ENCODE measurements around the gene ZNF276.

Gene ZNF276

DNA sequence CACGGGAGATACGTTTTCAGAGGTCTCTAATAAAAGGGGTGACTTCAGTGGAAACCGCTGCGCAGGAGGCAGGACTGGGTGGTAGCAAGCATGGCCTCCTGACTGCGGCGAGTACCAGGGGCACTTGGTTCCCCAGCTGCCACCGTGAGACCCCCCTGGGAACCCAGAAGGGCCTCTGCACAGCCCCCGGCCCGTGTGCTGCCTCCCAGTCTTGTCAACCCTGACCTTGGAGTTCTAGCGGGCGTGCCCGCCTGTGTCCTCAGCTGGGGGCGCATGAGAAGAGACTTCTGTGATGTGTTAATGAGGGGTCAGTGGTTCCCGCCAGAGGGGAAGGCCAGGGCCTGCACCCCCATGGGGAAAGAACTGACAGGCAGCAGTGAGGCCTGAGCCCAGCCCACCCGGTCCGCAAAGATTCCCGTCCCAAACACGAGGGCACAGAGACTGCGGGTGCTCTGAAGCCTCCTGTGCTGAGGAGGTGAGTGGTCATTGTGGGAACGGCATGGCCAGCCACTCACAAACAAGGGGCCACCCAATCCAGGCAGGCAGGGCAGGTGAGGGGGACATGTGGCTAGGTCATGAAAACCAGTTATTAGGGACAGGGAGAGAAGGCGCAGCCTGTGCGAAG, 9.4 kb downstream of the ZNF276 start:
- no peaks in the 10 kb centered on the region for H3K36me3 ChIP-seq (replicated peaks; ENCODE audit: insufficient read depth, low read length)
- no peak overlapping the region for H3K4me3 ChIP-seq (ENCODE audit: low read length)
- no peak overlapping the region for H3K27ac ChIP-seq (ENCODE audit: low read length)
- no peaks in the 10 kb centered on the region for H3F3A ChIP-seq (ENCODE audit: insufficient read depth, low read length)
- H3K4me2 ChIP-seq (ENCODE audit: low read depth, low read length): no peak overlapping the region
- no peak for DNase-seq
- no peaks in the 10 kb centered on the region for H3K9me3 ChIP-seq (replicated peaks; ENCODE audit: insufficient read depth, low read length)
- peaks cover 3% of the 10 kb centered on the region; the same call in 1 of the 2 replicates for H3K79me2 ChIP-seq (ENCODE audit: low read length)
- no peaks in the 10 kb centered on the region for H3K9me2 ChIP-seq (replicated peaks; ENCODE audit: insufficient read depth, low read length)
- H3K4me1 ChIP-seq (ENCODE audit: low read length): no peaks in the 10 kb centered on the region
- no peaks in the 10 kb centered on the region for H4K20me1 ChIP-seq (ENCODE audit: insufficient read depth, low read length)
- no peaks in the 10 kb centered on the region for H3K27me3 ChIP-seq (replicated peaks; ENCODE audit: insufficient read depth, low read length)
- H2AFZ ChIP-seq (ENCODE audit: low read length): no peak overlapping the region
- H3K9ac ChIP-seq (ENCODE audit: low read length): no peak overlapping the region
- TF ChIP-seq CTCF (IDR thresholded peaks at IDR 0.05; ENCODE audit: low read length) (no peak), EZH2phosphoT487 (IDR thresholded peaks at IDR 0.05; ENCODE audit: low read length) (no peak), EZH2 (optimal IDR thresholded peaks at IDR 0.05; ENCODE audit: low read depth, low read length) (no peak)

DNA sequence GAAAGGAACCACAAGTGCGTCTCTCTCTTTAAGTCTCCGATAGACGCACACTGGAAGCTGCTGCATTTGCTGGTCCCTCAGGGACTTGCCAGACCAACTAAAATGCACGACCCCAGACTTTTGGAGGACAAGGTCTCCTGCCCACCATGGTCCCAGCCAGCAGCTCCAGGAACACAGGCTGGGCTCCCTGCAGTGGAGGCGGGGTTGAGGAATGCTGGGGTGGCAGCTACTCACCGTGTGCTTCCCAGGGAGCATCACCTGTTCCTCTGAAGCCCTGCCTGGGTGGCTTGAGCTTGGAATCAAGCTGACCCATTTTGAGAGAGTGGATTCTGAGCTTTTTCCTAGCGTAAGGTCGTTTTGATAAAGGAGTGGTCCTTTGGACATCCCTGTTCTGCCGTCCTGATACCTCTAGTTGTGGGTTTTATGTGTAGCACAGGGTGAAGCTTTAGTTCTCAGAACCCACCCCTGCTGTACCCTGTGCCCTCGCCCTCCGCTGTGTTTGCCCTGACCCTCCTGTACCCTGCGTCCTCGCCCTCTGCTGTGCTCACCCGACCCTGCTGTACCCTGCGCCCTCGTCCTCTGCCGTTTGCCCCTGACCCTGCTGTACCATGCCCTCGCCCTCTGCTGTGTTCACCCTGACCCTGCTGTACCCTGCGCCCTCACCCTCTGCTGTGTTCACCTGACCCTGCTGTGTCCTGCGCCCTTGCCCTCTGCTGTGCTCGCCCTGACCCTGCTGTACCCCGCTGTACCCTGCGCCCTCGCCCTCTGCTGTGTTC, 11.0 kb downstream of the ZNF276 start:
- no peak overlapping the region for H3K27ac ChIP-seq (ENCODE audit: low read length)

DNA sequence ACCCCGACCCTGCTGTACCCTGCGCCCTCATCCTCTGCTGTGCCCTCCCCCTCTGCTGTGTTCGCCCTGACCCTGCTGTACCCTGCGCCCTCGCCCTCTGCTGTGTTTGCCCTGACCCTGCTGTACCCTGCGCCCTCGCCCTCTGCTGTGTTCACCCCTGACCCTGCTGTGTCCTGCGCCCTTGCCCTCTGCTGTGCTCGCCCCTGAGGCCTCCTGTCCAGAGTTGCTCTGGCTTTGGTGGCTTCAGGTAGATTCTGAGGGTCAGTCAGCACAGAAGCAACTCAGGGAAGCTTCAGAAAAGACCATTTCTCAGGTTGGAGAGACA, 11.5 kb downstream of the ZNF276 start:
- H3K27me3 ChIP-seq (replicated peaks; ENCODE audit: insufficient read depth, low read length): no peaks in the 10 kb centered on the region
- H3K79me2 ChIP-seq (ENCODE audit: low read length): peaks cover 16% of the 10 kb centered on the region
- H3K9ac ChIP-seq (ENCODE audit: low read length): no peak overlapping the region
- DNase-seq: no peak
- H3K4me2 ChIP-seq (ENCODE audit: low read depth, low read length): no peak overlapping the region
- no peak overlapping the region for H3K4me3 ChIP-seq (ENCODE audit: low read length)
- H3K36me3 ChIP-seq (replicated peaks; ENCODE audit: insufficient read depth, low read length): no peaks in the 10 kb centered on the region
- no peaks in the 10 kb centered on the region for H3F3A ChIP-seq (ENCODE audit: insufficient read depth, low read length)
- no peaks in the 10 kb centered on the region for H3K9me3 ChIP-seq (replicated peaks; ENCODE audit: insufficient read depth, low read length)
- no peaks in the 10 kb centered on the region for H3K4me1 ChIP-seq (ENCODE audit: low read length)
- no peak overlapping the region for H2AFZ ChIP-seq (ENCODE audit: low read length)
- TF ChIP-seq EZH2 (optimal IDR thresholded peaks at IDR 0.05; ENCODE audit: low read depth, low read length): no peak
- no peak for TF ChIP-seq CTCF (IDR thresholded peaks at IDR 0.05; ENCODE audit: low read length)
- no peak for TF ChIP-seq EZH2phosphoT487 (IDR thresholded peaks at IDR 0.05; ENCODE audit: low read length)
- H3K9me2 ChIP-seq (replicated peaks; ENCODE audit: insufficient read depth, low read length): no peaks in the 10 kb centered on the region
- H4K20me1 ChIP-seq (ENCODE audit: insufficient read depth, low read length): no peaks in the 10 kb centered on the region
- no peak overlapping the region for H3K27ac ChIP-seq (ENCODE audit: low read length)

More for the DNA sequence above, 11.0 kb downstream of the ZNF276 start:
- Histone ChIP-seq H3K9me2 (replicated peaks; ENCODE audit: insufficient read depth, low read length) (no peaks in the 10 kb centered on the region), H3K79me2 (ENCODE audit: low read length) (peaks cover 12% of the 10 kb centered on the region), H4K20me1 (ENCODE audit: insufficient read depth, low read length) (no peaks in the 10 kb centered on the region), H3K36me3 (replicated peaks; ENCODE audit: insufficient read depth, low read length) (no peaks in the 10 kb centered on the region), H3K27me3 (replicated peaks; ENCODE audit: insufficient read depth, low read length) (no peaks in the 10 kb centered on the region), H3F3A (ENCODE audit: insufficient read depth, low read length) (no peaks in the 10 kb centered on the region), H3K9me3 (replicated peaks; ENCODE audit: insufficient read depth, low read length) (no peaks in the 10 kb centered on the region), H3K4me2 (ENCODE audit: low read depth, low read length) (no peak overlapping the region), H3K4me3 (ENCODE audit: low read length) (no peak overlapping the region), H2AFZ (ENCODE audit: low read length) (no peak overlapping the region), H3K4me1 (ENCODE audit: low read length) (no peaks in the 10 kb centered on the region), H3K9ac (ENCODE audit: low read length) (no peak overlapping the region)
- TF ChIP-seq EZH2 (optimal IDR thresholded peaks at IDR 0.05; ENCODE audit: low read depth, low read length) (no peak), CTCF (IDR thresholded peaks at IDR 0.05; ENCODE audit: low read length) (no peak), EZH2phosphoT487 (IDR thresholded peaks at IDR 0.05; ENCODE audit: low read length) (no peak)
- no peak for DNase-seq
